Calu3 (cell line): ENCODE measurements around the gene MCOLN2. TPM values are rescaled to one million over a fixed set of nuclear protein-coding genes. Genes with fewer than 3 reads are reported as not detected.
"Not testable (repeated sequence)": the region's sequence is repeated elsewhere in the genome, so short reads cannot be mapped to it uniquely, and the experiment has no call there.

Experiments
- BruUV-seq: library from RNA; stranded (reverse); fragments of 400-500 nt; replicated peaks from 2 replicates; lab custom pipeline; 2021; lab: Mats Ljungman, UMichigan
- CTCF ChIA-PET: fragments of 300-600 bp; sonication (Branson Sonifier 250); formaldehyde crosslinking; loops from one replicate; lab custom pipeline; 2022; ENCODE audit warnings: antibody characterized with exemption; lab: Charles Lee
- DNase-seq: peaks from one replicate; pipeline ENCODE4 v3.0.0; 2022
- H3K27ac Mint-ChIP-seq: one replicate; pipeline ENCODE4 v1.8.0; 2022; ENCODE audit warnings: mixed read lengths; ENCODE audit not compliant: unreplicated experiment
- H3K27me3 Mint-ChIP-seq: one replicate; pipeline ENCODE4 v1.8.0; 2022; ENCODE audit warnings: mixed read lengths; ENCODE audit not compliant: unreplicated experiment
- H3K36me3 Mint-ChIP-seq: one replicate; pipeline ENCODE4 v1.8.0; 2022; ENCODE audit warnings: mild to moderate bottlenecking, moderate library complexity, mixed read lengths; ENCODE audit not compliant: insufficient read depth, unreplicated experiment
- H3K4me1 Mint-ChIP-seq: one replicate; pipeline ENCODE4 v1.8.0; 2022; ENCODE audit warnings: mild to moderate bottlenecking, low read depth, mixed read lengths; ENCODE audit not compliant: unreplicated experiment
- H3K4me3 Mint-ChIP-seq: one replicate; pipeline ENCODE4 v1.8.0; 2022; ENCODE audit warnings: mild to moderate bottlenecking, low read depth, moderate library complexity, mixed read lengths; ENCODE audit not compliant: unreplicated experiment
- H3K9me3 Mint-ChIP-seq: one replicate; pipeline ENCODE4 v1.8.0; 2022; ENCODE audit warnings: low read depth, mixed read lengths; ENCODE audit not compliant: unreplicated experiment
- intact Hi-C: fragments of 100-400 bp; cut with micrococcal nuclease; formaldehyde crosslinking; loops from one replicate; pipeline ENCODE4 v1.10.0; 2022; ENCODE audit not compliant: unreplicated experiment
- total RNA-seq: library from RNA; stranded (reverse); gene quantifications from 2 replicates; pipeline ENCODE4 v1.2.3, GENCODE V29; 2022
- TF ChIP-seq, protein P1 (sequence below): fragments of 200-600 bp; IDR thresholded peaks from one replicate; pipeline ENCODE4 v1.8.0; 2022; ENCODE audit warnings: antibody characterized with exemption; ENCODE audit not compliant: unreplicated experiment

MCOLN2 gene
- total RNA-seq, 1 experiment from 2014 or later: 12.2 TPM

DNA sequence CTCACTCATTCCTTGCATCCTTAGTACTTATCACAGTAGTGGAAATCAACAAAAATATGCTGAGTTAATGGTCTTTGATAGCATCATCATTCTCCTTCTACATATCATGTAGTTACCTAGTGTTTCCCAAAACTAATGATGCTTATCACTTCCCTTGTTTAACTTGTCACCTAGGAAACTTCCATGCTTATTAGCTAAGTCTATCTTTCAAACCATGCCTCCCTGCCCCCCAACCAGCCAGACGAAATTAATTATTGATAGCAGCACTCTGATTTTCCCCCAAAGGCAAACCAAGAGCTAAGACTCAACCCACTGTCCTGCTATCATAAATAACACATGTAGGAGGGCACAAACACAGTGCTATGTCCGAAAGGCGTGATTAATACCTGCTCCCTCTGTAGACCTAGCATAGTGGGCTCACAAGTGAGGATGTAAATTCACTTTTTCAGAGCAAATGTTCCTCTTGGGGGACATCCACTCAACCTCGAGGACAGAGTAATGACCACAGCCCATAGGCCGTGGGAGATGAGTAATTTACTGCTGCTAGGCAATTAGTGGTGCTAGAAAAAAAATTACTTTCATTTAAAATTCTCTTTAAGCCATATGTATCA lies 78.1 kb downstream of the MCOLN2 start:
- TF ChIP-seq, protein P1, sequence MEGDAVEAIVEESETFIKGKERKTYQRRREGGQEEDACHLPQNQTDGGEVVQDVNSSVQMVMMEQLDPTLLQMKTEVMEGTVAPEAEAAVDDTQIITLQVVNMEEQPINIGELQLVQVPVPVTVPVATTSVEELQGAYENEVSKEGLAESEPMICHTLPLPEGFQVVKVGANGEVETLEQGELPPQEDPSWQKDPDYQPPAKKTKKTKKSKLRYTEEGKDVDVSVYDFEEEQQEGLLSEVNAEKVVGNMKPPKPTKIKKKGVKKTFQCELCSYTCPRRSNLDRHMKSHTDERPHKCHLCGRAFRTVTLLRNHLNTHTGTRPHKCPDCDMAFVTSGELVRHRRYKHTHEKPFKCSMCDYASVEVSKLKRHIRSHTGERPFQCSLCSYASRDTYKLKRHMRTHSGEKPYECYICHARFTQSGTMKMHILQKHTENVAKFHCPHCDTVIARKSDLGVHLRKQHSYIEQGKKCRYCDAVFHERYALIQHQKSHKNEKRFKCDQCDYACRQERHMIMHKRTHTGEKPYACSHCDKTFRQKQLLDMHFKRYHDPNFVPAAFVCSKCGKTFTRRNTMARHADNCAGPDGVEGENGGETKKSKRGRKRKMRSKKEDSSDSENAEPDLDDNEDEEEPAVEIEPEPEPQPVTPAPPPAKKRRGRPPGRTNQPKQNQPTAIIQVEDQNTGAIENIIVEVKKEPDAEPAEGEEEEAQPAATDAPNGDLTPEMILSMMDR: no peak
- CTCF ChIA-PET: interaction anchor here (0.8 to 1.5 kb wide), 2 partner anchors 26 to 136 kb away, joined by 3 to 4 read pairs; no protein-coding TSS in a partner anchor
- Mint-ChIP-seq H3K27me3 (no peaks in the 10 kb centered on the region), H3K9me3 (no peaks in the 10 kb centered on the region), H3K4me1 (no peaks in the 10 kb centered on the region), H3K27ac (no peak overlapping the region), H3K36me3 (no peaks in the 10 kb centered on the region), H3K4me3 (no peak overlapping the region)
- no peak for DNase-seq
- no TSS peak for BruUV-seq
- intact Hi-C loops: no loop called here

DNA sequence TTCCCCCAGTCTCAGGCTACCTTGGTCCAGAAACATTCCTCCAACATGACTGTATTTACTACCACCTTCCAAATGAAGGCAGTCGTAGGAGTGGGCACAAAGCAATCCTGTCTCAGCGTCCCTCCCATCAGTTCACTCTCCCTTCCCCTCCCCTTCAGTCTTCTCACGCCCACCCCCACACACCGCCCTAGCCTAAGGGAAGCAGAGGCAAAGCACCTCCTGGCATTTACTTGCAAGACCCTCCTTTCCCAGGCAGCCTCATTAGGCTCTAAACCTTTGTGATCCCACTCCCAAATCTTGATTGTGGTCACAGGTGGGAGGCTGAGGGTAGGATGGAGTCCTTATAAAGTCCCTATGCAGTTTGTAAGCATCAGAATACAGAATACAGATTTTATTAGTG lies 80.0 kb downstream of the MCOLN2 start:
- no peaks in the 10 kb centered on the region for H3K27me3 Mint-ChIP-seq
- intact Hi-C loops: no loop called here
- no peak for DNase-seq
- H3K4me1 Mint-ChIP-seq: no peaks in the 10 kb centered on the region
- TF ChIP-seq, protein P1: no peak
- H3K27ac Mint-ChIP-seq: no peak overlapping the region
- no TSS peak for BruUV-seq
- no peaks in the 10 kb centered on the region for H3K36me3 Mint-ChIP-seq
- CTCF ChIA-PET: no interaction called here
- H3K9me3 Mint-ChIP-seq: no peaks in the 10 kb centered on the region
- H3K4me3 Mint-ChIP-seq: no peak overlapping the region

DNA sequence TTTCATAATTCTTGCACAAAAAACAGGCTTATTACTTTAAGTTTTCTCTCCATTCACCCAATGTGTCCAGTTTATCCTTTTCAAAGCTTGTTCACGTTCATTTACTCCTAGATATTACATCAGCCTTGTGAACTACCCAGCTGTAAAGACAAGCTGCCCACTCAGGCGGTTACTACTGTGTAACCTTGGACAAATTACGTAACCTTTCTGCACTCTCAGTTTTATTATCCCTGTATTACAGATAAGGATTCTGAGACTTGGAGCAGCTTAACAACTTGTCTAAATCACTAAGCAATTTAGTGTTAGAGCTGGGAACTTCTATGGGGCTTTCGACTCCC lies 83.4 kb downstream of the MCOLN2 start:
- CTCF ChIA-PET: interaction anchor here (1.0 kb wide), 1 partner anchor 131 kb away, joined by 4 read pairs; no protein-coding TSS in a partner anchor
- BruUV-seq: no TSS peak
- Mint-ChIP-seq H3K27ac (no peak overlapping the region), H3K36me3 (no peaks in the 10 kb centered on the region), H3K4me1 (no peaks in the 10 kb centered on the region), H3K9me3 (no peaks in the 10 kb centered on the region), H3K4me3 (no peak overlapping the region), H3K27me3 (no peaks in the 10 kb centered on the region)
- TF ChIP-seq, protein P1: no peak
- DNase-seq: no peak
- intact Hi-C loops: no loop called here

DNA sequence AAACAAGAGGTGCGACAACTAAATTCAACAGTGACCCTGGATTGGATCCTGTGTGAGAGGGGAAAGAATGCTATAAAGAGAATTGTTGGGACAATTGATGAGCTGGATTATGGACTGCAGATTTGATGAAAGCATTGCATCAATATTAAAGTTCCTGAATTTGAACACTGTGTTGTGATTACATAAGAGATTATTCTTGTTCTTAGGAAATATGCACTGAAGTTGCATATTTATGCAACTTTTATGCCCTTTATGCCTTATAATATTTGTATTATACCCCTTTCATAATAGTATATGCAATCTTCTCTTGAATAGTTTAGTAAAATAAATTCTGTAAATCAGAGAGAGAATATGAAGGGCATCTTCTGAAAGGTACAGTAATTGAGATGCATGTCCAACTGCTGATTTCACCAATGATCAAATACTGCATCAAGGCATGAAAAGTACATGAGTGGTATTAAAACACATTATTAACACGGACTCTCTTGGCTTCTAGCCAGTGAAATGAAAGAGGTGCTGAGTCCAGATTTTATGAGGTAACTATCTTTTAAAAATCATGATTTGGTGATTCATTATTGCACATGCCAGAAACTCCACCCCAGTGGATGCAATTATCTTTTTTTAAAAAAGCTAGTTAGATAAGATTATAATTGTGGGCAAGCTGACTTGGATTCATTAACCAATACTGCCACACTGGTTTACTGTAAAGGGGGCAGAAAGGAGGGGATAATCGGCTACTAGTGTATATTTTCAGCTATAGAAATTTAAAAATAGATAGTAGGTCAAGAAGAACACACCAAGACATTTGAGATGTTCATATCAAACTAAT lies 84.0 kb downstream of the MCOLN2 start:
- no peaks in the 10 kb centered on the region for H3K9me3 Mint-ChIP-seq
- no peaks in the 10 kb centered on the region for H3K27me3 Mint-ChIP-seq
- intact Hi-C loops: no loop called here
- CTCF ChIA-PET: interaction anchor here (1.0 kb wide), 1 partner anchor 131 kb away, joined by 4 read pairs; no protein-coding TSS in a partner anchor
- H3K27ac Mint-ChIP-seq: no peak overlapping the region
- H3K36me3 Mint-ChIP-seq: no peaks in the 10 kb centered on the region
- H3K4me1 Mint-ChIP-seq: no peaks in the 10 kb centered on the region
- BruUV-seq: no TSS peak
- TF ChIP-seq, protein P1: no peak
- H3K4me3 Mint-ChIP-seq: no peak overlapping the region
- DNase-seq: no peak

DNA sequence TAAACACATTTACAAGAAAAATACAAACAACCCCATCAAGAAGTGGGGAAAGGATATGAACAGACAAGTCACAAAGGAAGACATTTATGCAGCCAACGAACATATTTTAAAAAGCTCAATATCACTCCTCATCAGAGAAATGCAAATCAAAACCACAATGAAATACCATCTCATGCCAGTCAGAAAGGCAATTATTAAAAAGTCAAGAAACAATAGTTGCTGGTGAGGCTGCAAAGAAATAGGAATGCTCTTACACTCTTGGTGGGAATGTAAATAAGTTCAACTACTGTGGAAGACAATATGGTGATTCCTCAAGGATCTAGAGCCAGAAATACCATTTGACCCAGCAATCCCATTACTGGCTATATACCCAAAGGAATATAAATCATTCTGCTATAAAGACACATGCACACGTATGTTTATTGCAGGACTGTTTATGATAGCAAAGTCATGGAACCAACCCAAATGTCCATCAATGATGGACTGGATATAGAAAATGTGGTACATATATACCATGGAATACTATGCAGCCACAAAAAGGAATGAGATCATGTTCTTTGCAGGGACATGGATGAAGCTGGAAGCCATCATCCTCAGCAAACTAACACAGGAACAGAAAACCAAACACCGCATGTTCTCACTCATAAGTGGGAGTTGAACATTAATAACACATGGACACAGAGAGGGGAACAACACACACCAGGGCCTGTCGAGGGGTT lies 88.0 kb downstream of the MCOLN2 start:
- H3K4me3 Mint-ChIP-seq, H3K36me3 Mint-ChIP-seq, BruUV-seq, CTCF ChIA-PET, intact Hi-C loops, H3K9me3 Mint-ChIP-seq, H3K27me3 Mint-ChIP-seq, H3K4me1 Mint-ChIP-seq, DNase-seq, H3K27ac Mint-ChIP-seq: not testable (repeated sequence)
